GM21360 (cell line): ENCODE measurements around the gene BTK.
A peak's percentile ranks its signal among the peaks of the same experiment; 100 is the strongest.

Experiments used
- ATAC-seq: cut with Tn5 transposase; IDR thresholded peaks from one replicate; pipeline ENCODE4 v1.9.1; 2021; ENCODE audit warnings: mild to moderate bottlenecking, moderate library complexity; ENCODE audit not compliant: unreplicated experiment

BTK gene

GRCh38 chrX:101385795-101386541 lies at the start of gene BTK:
Gene BTK, minus strand, starts transcription at chrX:101386191. Its CDS starts 10,907 bp downstream, at chrX:101375284.
- ATAC-seq, result peak; percentile 56

GRCh38 chrX:101430457-101431078 lies 44.6 kb upstream of the BTK start:
- peak; percentile 90 for ATAC-seq

GRCh38 chrX:101429934-101430333 lies 43.9 kb upstream of the BTK start:
- peak; percentile 54 for ATAC-seq

DNA sequence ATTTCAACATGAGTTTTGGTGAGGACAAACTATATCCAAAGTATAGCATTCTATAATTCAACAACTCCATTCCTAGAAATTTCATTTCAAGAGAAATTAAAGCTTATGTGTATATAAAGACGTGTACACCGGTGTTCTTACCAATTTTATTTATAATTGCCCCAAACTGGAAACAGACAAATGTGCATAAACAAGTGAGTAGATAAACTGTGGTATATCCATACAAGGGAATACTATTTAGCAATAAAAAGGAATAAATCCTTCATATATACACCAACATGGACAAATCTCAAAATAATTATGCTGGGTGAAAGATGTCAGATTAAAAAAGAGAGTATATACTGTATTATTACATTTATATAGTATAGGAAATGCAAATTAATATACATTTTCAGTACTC lies 42.0 kb upstream of the BTK start:
- ATAC-seq, result no peak

DNA sequence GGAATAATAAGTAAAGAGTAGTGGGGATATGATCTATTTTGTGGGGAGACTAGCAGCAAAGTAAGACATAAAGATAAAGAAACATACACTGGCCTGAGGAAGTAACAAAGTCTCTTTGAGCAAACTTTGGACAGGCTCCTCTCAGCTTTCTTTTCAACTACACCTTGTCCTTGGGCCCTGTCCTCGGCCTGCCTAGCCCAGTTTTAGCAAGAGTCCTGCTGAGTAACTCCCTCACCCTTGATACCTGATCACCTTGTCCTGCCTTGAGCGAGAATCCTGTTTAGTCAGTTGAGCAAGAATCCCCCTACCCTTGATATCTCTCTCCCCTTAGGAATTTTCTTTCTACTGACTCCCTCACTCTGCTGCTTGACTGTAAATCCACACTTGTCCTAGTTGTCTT lies 33.5 kb upstream of the BTK start:
- no peak for ATAC-seq

GRCh38 chrX:101417981-101418841 lies 32.2 kb upstream of the BTK start:
- no peak for ATAC-seq

DNA sequence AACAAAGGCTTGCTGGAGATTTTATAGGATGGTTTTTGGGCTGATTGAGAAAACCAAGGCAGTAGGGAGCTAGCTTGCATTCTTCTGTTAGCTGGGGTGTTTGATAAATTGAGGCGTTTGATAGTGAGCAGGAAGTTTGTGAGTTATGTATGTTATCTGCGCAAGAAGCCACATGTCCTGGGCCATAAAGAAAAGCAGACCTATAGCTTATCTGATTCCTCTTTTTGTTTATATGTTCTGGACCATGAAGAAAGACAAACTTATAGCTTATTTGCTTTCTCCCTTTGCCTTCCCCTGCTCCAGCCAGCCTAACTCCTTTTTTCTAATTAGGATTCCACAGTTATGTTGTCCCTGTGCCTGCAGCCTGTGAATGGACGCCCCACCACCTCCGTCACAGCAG lies 31.2 kb upstream of the BTK start:
- ATAC-seq, result no peak

DNA sequence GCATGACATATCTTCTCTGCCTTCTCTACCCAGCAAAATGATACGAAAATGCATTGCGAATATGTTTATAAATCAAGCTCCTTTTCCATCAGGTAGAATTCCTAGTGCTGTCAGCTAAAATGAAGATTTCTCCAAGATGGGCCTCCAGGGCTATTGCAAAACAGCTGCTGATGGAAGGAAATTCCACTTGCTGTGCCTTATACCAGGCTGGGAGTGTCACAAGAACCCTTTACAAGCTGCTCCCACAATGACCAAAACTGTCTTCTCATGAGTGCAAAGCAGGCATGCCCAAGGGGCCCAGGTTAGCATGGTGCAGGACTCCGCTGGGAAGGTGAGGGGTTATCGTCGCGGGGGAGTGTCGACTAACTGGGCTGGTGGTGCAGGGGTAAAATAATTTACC lies 30.7 kb upstream of the BTK start:
- ATAC-seq, result no peak

DNA sequence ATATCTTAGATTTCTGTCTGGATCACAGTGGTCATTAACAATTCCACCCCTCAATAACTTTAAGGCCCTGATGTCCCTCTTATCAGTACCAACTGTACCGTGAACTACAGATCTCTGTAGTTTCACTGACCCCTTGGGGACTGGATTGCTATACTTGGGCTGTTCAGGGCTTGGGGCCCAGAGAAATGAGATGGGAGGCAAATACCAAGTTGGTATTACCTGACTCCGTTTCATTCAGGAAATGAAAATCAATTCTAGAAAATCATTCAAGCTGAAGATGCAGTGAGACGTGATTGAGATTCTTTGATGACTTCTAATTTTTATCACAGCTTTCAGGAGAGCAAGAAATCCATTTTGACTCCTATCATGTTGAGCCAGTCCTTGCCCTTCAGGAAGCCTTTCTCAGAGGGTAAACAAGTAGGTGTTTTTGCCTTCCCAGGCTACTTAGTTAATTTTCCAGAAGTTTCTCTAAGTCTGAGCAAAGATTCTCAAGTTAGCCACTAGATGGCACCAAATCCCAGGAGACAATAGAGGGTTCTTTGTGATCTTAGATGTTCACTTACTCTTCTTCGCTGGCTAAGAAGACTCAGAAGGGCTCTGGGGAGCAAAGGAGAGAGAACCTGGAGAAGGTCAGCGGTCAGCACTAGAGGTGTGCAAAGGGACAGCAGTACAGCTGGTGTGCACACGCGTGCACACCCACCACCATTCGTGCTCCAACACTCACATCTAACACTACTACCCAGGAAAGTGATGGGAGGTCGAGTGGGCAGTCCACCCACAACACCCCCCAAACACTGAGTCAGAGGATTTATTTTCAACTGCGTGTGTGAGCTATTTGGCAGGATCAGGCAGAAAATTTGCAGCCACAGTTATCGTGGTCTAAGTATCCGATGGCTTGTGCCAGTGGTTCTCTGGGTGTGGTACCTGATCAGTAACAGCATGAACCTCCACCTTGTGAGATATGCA lies 29.5 kb upstream of the BTK start:
- peak; percentile 57 for ATAC-seq

GRCh38 chrX:101411984-101412383 lies 26.0 kb upstream of the BTK start:
- ATAC-seq, result no peak

DNA sequence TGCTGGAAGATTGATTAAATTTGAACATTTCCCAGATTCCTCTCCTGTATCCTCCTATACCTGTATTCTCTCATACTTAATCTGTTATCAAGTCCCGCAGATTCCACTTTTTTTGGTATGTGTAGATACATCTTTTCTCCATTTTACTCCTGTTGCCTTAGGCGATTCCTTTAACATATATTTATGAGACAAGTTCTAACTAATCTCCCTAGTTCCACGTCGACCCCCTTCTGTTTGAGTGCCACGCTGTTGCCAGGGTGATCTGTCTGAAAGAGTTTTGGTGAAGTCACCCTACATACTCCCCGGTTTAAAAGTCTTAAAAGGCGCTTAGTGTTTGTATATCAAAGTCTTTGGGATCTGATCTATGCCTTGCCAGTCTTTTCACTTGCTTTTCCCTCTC lies 24.5 kb upstream of the BTK start:
- no peak for ATAC-seq

GRCh38 chrX:101409043-101409442 lies 23.1 kb upstream of the BTK start:
- ATAC-seq, result no peak

DNA sequence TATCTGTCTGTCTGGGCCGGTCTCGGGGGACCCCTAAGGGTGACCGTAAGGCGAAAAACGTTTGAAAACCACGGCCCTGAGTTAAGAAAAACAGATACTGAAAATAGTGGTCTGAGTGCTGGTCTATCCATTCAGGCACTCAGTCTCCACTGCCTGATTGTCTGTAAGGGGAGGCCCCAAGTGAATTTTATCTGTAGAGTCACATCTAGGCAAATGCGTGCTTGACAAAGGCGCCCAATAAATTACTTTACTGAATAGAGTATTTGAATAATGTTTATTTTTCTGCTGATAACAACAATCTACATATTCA lies 22.5 kb upstream of the BTK start:
- no peak for ATAC-seq

- peak; percentile 84 for ATAC-seq
These were observed 21.9 kb upstream of the BTK start, which contains the start of the genes GLA and HNRNPH2 for GRCh38 chrX:101407748-101408531. Gene GLA, minus strand, starts transcription at chrX:101407925. Its CDS starts 22 bp downstream, at chrX:101407903. Gene HNRNPH2, plus strand, starts transcription at chrX:101408222. Its CDS starts 3,767 bp downstream, at chrX:101411989.

DNA sequence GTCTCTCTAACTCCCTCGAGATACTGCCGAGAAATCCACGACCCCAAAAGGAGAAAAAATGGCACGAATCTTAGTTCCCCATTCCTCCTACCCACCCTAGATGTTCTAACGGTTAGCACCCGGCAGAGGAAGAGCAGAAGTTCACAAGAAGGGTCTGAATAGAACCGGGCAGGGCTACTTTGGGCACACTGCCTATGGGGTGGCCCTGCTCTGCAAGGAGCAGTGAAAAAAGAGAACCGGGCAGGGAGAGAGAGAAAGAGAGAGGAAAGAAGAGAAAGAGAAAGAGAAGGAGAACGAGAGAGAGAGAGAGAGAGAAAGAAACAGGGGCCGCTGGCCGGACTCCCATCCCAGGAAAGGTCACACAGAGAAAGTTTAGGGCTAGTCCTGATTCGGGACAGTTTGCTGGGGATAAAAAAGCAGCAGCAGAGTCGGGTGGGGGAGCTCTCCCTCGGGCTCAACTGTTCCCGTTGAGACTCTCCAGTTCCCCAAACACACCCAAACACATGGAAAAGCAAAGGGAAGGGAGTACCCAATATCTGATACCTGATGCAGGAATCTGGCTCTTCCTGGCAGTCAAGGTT lies 21.3 kb upstream of the BTK start:
- ATAC-seq, result peak; percentile 1

- no peak for ATAC-seq
These were observed 13.8 kb upstream of the BTK start for GRCh38 chrX:101399825-101400224.

DNA sequence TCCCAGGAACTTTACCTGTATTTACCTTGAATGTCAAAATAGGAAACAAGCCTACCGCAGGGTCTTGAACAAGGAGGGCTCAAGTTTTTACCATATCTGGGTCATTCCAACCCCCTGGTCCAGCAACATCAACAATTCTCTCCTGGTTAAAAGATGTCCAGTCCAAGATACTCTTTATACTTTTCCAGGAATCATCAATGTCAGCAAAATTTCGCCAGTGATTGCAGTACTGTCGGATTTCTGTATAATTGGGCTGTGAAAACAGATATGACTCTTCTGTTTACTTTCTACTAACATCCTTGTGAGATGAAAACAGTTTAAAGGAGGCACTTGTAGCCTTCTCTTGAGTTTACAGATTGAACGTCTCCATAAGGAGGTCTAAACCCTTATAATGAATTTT lies 12.7 kb upstream of the BTK start:
- no peak for ATAC-seq

DNA sequence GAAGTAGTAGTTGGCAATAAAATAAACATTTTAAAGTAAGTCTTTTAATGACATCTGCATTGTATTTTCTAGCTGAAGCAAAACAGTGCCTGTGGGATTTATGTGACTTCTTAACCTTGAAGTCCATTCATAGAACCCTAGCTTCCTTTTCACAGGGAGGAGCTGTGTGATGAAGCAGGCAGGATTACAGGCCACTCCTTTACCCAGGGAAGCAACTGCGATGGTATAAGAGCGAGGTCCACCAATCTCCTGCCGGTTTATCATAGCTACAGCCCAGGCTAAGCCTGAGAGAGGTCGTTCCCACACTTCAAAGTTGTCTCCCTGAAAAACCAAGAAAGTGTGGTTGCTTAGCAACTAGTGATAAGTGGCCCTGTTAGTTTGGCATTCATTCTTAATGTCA lies 11.8 kb upstream of the BTK start:
- ATAC-seq, result no peak

- ATAC-seq, result no peak
These were observed 9.8 kb upstream of the BTK start for GRCh38 chrX:101395789-101396188.
